ENCODE data around the gene MSH4.
A peak's percentile ranks its signal among the peaks of the same experiment; 100 is the strongest.
"Not testable (repeated sequence)": the region's sequence is repeated elsewhere in the genome, so short reads cannot be mapped to it uniquely, and the experiment has no call there.

MSH4 gene

GRCh38 chr1:75796376-75797272 is at the start of gene MSH4:
TSS of gene MSH4 (plus strand) at chr1:75796882. CDS start at chr1:75796986, 104 bp downstream.
- CTCF ChIA-PET: no interaction called here
- no peak for DNase-seq (ENCODE audit: low spot score)
- POLR2A ChIA-PET (ENCODE audit: low non-redundant PET): interaction anchor here (0.9 kb wide), 1 partner anchor 11 kb away, joined by 3 read pairs; the partner anchor contains the start of gene RABGGTB
- TF ChIP-seq CTCF (conservative IDR thresholded peaks at IDR 0.05; ENCODE audit: low read depth): no peak
- H3K27ac ChIP-seq: peak within 1 kb of the TSS; percentile 50

GRCh38 chr1:75757210-75757609 is 39.5 kb upstream of the MSH4 start:
- DNase-seq (ENCODE audit: low spot score); CTCF ChIA-PET; H3K27ac ChIP-seq; POLR2A ChIA-PET (ENCODE audit: low non-redundant PET): not testable (repeated sequence)

GRCh38 chr1:75758543-75758942 is 38.1 kb upstream of the MSH4 start:
- CTCF ChIA-PET; DNase-seq (ENCODE audit: low spot score); H3K27ac ChIP-seq; POLR2A ChIA-PET (ENCODE audit: low non-redundant PET): not testable (repeated sequence)

GRCh38 chr1:75764057-75764655 is 32.5 kb upstream of the MSH4 start:
- no peak for TF ChIP-seq CTCF (conservative IDR thresholded peaks at IDR 0.05; ENCODE audit: low read depth)
- ChIA-PET POLR2A (ENCODE audit: low non-redundant PET) (no interaction called here), CTCF (no interaction called here)
- H3K27ac ChIP-seq: no peak overlapping the region
- no peak for DNase-seq (ENCODE audit: low spot score)

GRCh38 chr1:75765697-75766355 is 30.9 kb upstream of the MSH4 start:
- ChIA-PET POLR2A (ENCODE audit: low non-redundant PET) (no interaction called here), CTCF (interaction anchor here (0.6 kb wide), 1 partner anchor 38 kb away, joined by 3 read pairs; no protein-coding TSS in a partner anchor)
- H3K27ac ChIP-seq: peak overlapping the region; percentile 69; the same call in 1 of the 2 replicates
- peak; percentile 67 for DNase-seq (ENCODE audit: low spot score)
- TF ChIP-seq CTCF (conservative IDR thresholded peaks at IDR 0.05; ENCODE audit: low read depth): no peak

- no peak overlapping the region for H3K27ac ChIP-seq
- POLR2A ChIA-PET (ENCODE audit: low non-redundant PET): no interaction called here
- no peak for DNase-seq (ENCODE audit: low spot score)
These were observed 28.7 kb upstream of the MSH4 start for GRCh38 chr1:75768016-75768415.

More at GRCh38 chr1:75768016-75768415, 28.7 kb upstream of the MSH4 start:
- no peak for TF ChIP-seq CTCF (conservative IDR thresholded peaks at IDR 0.05; ENCODE audit: low read depth)
- CTCF ChIA-PET: interaction anchor here (0.6 to 0.8 kb wide), 3 partner anchors 20 to 1005 kb away, joined by 3 to 4 read pairs (median 3); no protein-coding TSS in a partner anchor
